Aorta (tissue), 5 donors: Measurements from ENCODE around the gene PLIN5. TPM values are rescaled to one million over a fixed set of nuclear protein-coding genes. Genes with fewer than 3 reads are reported as not detected.
A peak's percentile ranks its signal among the peaks of the same experiment; 100 is the strongest.

Experiments used
- ATAC-seq: fragments of 200-7000 bp; cut with Tn5 transposase; one replicate; pipeline ENCODE4 v1.9.1; 2022; ENCODE audit warnings: moderate library complexity; ENCODE audit not compliant: low FRiP score
- DNase-seq, 2 donors: peaks; one replicate each; pipeline ENCODE4 v3.0.0-alpha.2; 2020
- H3K27ac ChIP-seq, 2 donors: one replicate each; pipeline ENCODE4 v1.5.1; 2013; ENCODE audit warnings: low read length in 2 of 2, mild to moderate bottlenecking in 2 of 2, moderate library complexity in 2 of 2, control low read depth in 1 of 2, inconsistent platforms in 1 of 2, low read depth in 1 of 2
- H3K27me3 ChIP-seq, 2 donors: one replicate each; pipeline ENCODE4 v1.6.1; 2013; ENCODE audit warnings: control low read depth in 1 of 2, low read length in 1 of 2, mild to moderate bottlenecking in 1 of 2, moderate library complexity in 1 of 2; ENCODE audit not compliant: insufficient read depth in 2 of 2, control insufficient read depth in 1 of 2
- H3K36me3 ChIP-seq, 2 donors: one replicate each; pipeline ENCODE4 v1.6.1; 2013; ENCODE audit warnings: control low read depth in 1 of 2, low read length in 1 of 2, mild to moderate bottlenecking in 1 of 2; ENCODE audit not compliant: insufficient read depth in 2 of 2, control insufficient read depth in 1 of 2
- H3K4me1 ChIP-seq, 2 donors: one replicate each; pipeline ENCODE4 v1.6.1; 2013; ENCODE audit warnings: low read length in 2 of 2, control low read depth in 1 of 2, mild to moderate bottlenecking in 1 of 2, moderate library complexity in 1 of 2; ENCODE audit not compliant: insufficient read depth in 2 of 2, control insufficient read depth in 1 of 2
- H3K4me3 ChIP-seq, 2 donors: one replicate each; pipeline ENCODE4 v1.5.1; 2013; ENCODE audit warnings: low read length in 2 of 2, control low read depth in 1 of 2, mild to moderate bottlenecking in 1 of 2
- H3K9me3 ChIP-seq: one replicate; pipeline ENCODE4 v1.6.1; 2013; ENCODE audit warnings: mild to moderate bottlenecking, low read length; ENCODE audit not compliant: control insufficient read depth
- WGBS, 2 donors: extraction: QIAGEN DNeasy Blood & Tissue Kit; methylation state at CpG; one replicate each; pipeline ENCODE4 v1.1.7; 2013; 5-methylcytosine and 5-hydroxymethylcytosine counted together
- intact Hi-C, 2 donors: fragments of 100-400 bp; cut with DNase I; formaldehyde crosslinking; loops; one replicate each; pipeline versions ENCODE4 v1.14.2 to v1.15.0; 2022
- polyA plus RNA-seq, 2 donors: library from polyadenylated mRNA; stranded (reverse); fragments of 200-250 nt; gene quantifications; one replicate each; pipeline ENCODE4 v1.2.3, GENCODE V29; 2013
- total RNA-seq, 2 donors: library from RNA; stranded (reverse); fragmentation: NEBNext Ultra II Directional; extraction: Animal tissue kit (Norgen Biotek cat#: 25700); gene quantifications; one replicate each; pipeline ENCODE4 v1.2.1, GENCODE V29; 2021
- donor health status: healthy with polysubstance abuse.
- donor health status: Bipolar disorder and iron deficiency.
- donor health status: DM: no; HTN: no; CAD: no.
- donor health status: DM: no; HTN: no; CAD: no.
- donor health status: DM: yes; HTN: yes; CAD: no.

The PLIN5 gene
- total and polyA plus RNA-seq, 4 donors = 0.38 to 3.8 (median 2.2) TPM

DNA sequence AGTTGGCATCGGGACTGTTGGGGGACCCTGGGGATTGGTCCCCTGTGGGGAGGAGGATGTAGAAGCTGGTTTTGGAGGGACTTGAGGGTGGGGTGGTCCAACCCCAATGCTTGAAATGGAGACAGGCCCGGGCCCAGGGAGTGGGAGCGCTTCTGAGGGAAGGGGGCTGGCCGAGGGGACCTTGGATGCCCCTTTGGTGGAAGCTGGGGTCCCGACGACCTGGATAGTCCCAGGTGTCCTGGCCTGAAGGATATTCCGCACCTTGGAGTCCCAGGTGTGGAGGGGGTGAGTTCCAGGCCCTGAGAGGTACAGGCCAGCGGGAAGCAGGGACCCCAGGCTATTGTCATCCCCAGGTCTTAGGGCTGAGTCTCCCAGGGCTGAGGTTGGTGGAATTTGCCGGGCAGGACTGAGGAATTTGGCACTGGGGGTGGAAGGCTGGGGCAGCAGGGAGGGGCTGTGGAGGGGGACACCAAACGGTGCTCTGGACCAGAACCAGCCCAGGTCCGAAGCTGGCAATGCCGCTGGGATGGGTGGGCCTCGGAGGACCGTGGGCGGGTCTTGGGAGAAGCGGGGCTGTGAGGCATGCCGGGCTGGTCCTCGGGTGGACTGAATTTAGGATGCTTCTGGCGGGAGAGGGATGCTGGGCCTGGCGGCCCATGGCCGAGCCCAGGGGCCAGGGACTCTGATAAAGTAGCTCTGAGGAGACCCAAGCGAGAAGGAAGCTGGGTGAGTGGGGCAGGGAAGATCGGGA is 61.1 kb downstream of the PLIN5 start:
- peaks cover 0 to 2% of the 10 kb centered on the region in 2 donors for H3K36me3 ChIP-seq
- H3K9me3 ChIP-seq = no peaks in the 10 kb centered on the region
- no peak overlapping the region for H3K27ac ChIP-seq
- no peaks in the 10 kb centered on the region for H3K27me3 ChIP-seq
- ATAC-seq (no peak), DNase-seq (no peak)
- peak overlapping the region in 1 of 2 donors; percentile 11 for H3K4me3 ChIP-seq
- 16 to 17% methylated on average over 22 to 23 of the region's 23 CpGs for WGBS, 2 donors
- intact Hi-C loops = no loop called here
- peaks cover 0 to 2% of the 10 kb centered on the region in 2 donors for H3K4me1 ChIP-seq

DNA sequence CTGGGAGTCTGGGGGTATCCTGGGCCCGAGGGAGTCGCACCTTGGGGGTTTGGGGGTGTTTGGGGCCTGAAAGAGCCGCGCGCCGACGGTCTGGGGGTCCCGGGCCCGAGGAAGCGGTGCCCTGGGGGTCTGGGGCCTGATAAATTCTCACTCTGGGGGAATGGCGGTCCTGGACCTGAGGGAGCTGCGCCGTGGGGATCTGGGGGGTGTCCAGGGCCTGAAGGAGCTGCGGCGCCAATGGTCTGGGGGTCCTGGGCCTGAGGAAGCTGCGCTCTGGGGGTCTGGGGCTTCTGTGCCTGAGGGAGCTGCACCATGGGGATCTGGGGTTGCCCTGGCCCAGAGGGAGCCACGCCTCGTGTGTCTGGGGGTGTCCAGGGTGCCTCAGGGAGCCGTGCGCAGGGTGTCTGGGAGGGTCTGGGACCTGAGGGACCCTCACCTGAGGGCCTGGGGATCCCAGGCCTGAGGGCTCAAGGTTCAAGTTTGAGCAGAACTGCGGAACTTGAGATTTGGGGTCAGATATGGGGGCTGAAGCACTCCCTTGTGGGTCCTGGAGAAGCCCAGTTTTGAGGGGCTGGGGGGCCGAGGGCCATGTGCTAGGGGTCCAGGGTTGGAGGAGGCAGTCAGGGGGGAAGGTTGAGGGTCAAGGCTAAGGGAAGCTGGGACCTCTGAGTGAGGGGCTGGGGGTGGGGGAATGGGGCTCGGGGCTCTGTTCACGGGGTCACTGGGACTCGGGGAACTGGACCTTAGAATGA is 61.8 kb downstream of the PLIN5 start:
- Histone ChIP-seq H3K27me3 (no peaks in the 10 kb centered on the region), H3K36me3 (peaks cover 0 to 2% of the 10 kb centered on the region in 2 donors), H3K4me1 (peaks cover 0 to 2% of the 10 kb centered on the region in 2 donors), H3K9me3 (no peaks in the 10 kb centered on the region), H3K27ac (no peak overlapping the region), H3K4me3 (peak overlapping the region; percentile 86 to 93)
- intact Hi-C loops = no loop called here
- ATAC-seq (no peak), DNase-seq (no peak)
- 18 to 19% methylated on average over 25 of the region's 25 CpGs for WGBS, 2 donors

Other genes starting within 250 kb of the PLIN5 start
- gene TMIGD2, start 232.8 kb downstream of the PLIN5 start, total RNA-seq = under 1 TPM in 1 of 2 donors, not detected in 1; 0.26 TPM
- gene TMIGD2, start 232.8 kb downstream of the PLIN5 start, polyA plus RNA-seq = 1 to 10 TPM in 1 of 2 donors, under 1 TPM in 1; 0.23 to 1.4 TPM
- under 1 TPM in 1 of 2 donors, not detected in 1; 0.84 TPM for gene FSD1, start 230.6 kb downstream of the PLIN5 start, total RNA-seq
- not detected for gene FSD1, start 230.6 kb downstream of the PLIN5 start, polyA plus RNA-seq
- 1 to 10 TPM; 1.9 to 2.2 TPM for gene STAP2, start 196.4 kb downstream of the PLIN5 start, total RNA-seq
- gene STAP2, start 196.4 kb downstream of the PLIN5 start, polyA plus RNA-seq = 10 to 100 TPM in 1 of 2 donors, under 1 TPM in 1; 0.13 to 27.8 TPM
- gene MPND, start 191.7 kb downstream of the PLIN5 start, total RNA-seq = 10 to 100 TPM; 13.5 to 14.3 TPM
- 10 to 100 TPM; 16.0 to 17.9 TPM for gene MPND, start 191.7 kb downstream of the PLIN5 start, polyA plus RNA-seq
- gene SH3GL1, start 134.7 kb downstream of the PLIN5 start, total RNA-seq = 10 to 100 TPM; 66.5 to 69.7 TPM
- 10 to 100 TPM; 37.7 to 48.6 TPM for gene SH3GL1, start 134.7 kb downstream of the PLIN5 start, polyA plus RNA-seq
- 1 to 10 TPM; 6.5 to 7.0 TPM for gene CHAF1A, start 132.6 kb downstream of the PLIN5 start, total RNA-seq
- gene CHAF1A, start 132.6 kb downstream of the PLIN5 start, polyA plus RNA-seq = 1 to 10 TPM; 5.2 to 9.3 TPM
- gene UBXN6, start 77.4 kb downstream of the PLIN5 start, total RNA-seq = 10 to 100 TPM; 84.9 to 86.7 TPM
- 100 to 1,000 TPM in 1 of 2 donors, 10 to 100 TPM in 1; 78.5 to 181 TPM for gene UBXN6, start 77.4 kb downstream of the PLIN5 start, polyA plus RNA-seq
- gene HDGFL2, start 62.9 kb downstream of the PLIN5 start, total RNA-seq = 10 to 100 TPM; 23.6 to 36.1 TPM
- gene HDGFL2, start 62.9 kb downstream of the PLIN5 start, polyA plus RNA-seq = 10 to 100 TPM; 15.4 to 47.9 TPM
- gene PLIN4, start 16.7 kb downstream of the PLIN5 start, total RNA-seq = 1 to 10 TPM; 5.7 to 7.4 TPM
- under 1 TPM; 0.61 to 0.63 TPM for gene PLIN4, start 16.7 kb downstream of the PLIN5 start, polyA plus RNA-seq
- gene LRG1, start 4.8 kb upstream of the PLIN5 start, total RNA-seq = 1 to 10 TPM; 1.4 to 2.8 TPM
- 1 to 10 TPM in 1 of 2 donors, under 1 TPM in 1; 0.75 to 1.5 TPM for gene LRG1, start 4.8 kb upstream of the PLIN5 start, polyA plus RNA-seq
- gene SEMA6B, start 24.5 kb upstream of the PLIN5 start, total RNA-seq = 10 to 100 TPM; 25.6 to 32.0 TPM
- gene SEMA6B, start 24.5 kb upstream of the PLIN5 start, polyA plus RNA-seq = 1 to 10 TPM in 1 of 2 donors, under 1 TPM in 1; 0.43 to 1.5 TPM
- gene TNFAIP8L1, start 104.3 kb upstream of the PLIN5 start, total RNA-seq = 10 to 100 TPM in 1 of 2 donors, 1 to 10 TPM in 1; 5.4 to 13.5 TPM
- 1 to 10 TPM; 1.6 to 3.9 TPM for gene TNFAIP8L1, start 104.3 kb upstream of the PLIN5 start, polyA plus RNA-seq
- gene MYDGF, start 135.1 kb upstream of the PLIN5 start, total RNA-seq = 10 to 100 TPM; 59.4 to 67.9 TPM
- 100 to 1,000 TPM in 1 of 2 donors, 10 to 100 TPM in 1; 69.9 to 117 TPM for gene MYDGF, start 135.1 kb upstream of the PLIN5 start, polyA plus RNA-seq
- 10 to 100 TPM; 46.1 to 56.4 TPM for gene DPP9, start 188.6 kb upstream of the PLIN5 start, total RNA-seq
- gene DPP9, start 188.6 kb upstream of the PLIN5 start, polyA plus RNA-seq = 10 to 100 TPM; 16.4 to 33.8 TPM